Measurements from ENCODE around the gene PISD. TPM values are rescaled to one million over a fixed set of nuclear protein-coding genes. Genes with fewer than 3 reads are reported as not detected.
"Not testable (repeated sequence)": the region's sequence is repeated elsewhere in the genome, so short reads cannot be mapped to it uniquely, and the experiment has no call there.

Gene PISD
- total RNA-seq, 1 donor from 2014 or later, result 18.1 TPM

DNA sequence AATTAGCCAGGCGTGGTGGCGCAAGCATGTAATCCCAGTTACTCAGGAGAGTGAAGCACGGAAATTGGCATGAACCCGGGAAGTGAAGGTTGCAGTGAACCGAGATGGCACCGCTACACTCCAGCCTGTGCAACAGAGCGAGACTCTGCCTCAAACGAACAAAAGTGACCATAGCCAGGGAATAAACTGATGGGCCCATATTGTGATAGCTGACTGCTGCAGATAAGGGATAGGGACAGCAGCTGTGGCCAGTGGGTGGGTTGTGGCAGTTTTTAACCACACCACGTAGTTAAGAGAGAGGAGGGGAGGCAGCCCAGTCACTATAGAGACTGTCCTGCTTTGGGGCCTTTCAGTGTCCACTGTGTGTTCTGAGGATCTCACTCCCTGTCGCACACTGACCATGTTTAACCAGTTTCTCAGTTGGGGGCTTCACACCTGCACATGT, 58.9 kb downstream of the PISD start:
- DNase-seq (ENCODE audit: low spot score), result no peak
- Histone ChIP-seq H3K36me3 (no peaks in the 10 kb centered on the region), H3K27ac (no peak overlapping the region), H3K27me3 (no peaks in the 10 kb centered on the region), H3K9me3 (ENCODE audit: low read depth) (no peaks in the 10 kb centered on the region), H3K79me2 (ENCODE audit: low read depth) (no peaks in the 10 kb centered on the region), H3F3A (ENCODE audit: low read depth) (no peaks in the 10 kb centered on the region), H3K4me3 (no peak overlapping the region), H4K20me1 (ENCODE audit: low read depth) (no peaks in the 10 kb centered on the region), H3K4me1 (no peaks in the 10 kb centered on the region), H3K9ac (no peak overlapping the region), H2AFZ (replicated peaks) (no peak overlapping the region), H3K4me2 (no peak overlapping the region)
- Mint-ChIP-seq H3K27ac (no peak overlapping the region), H3K36me3 (peaks cover 6% of the 10 kb centered on the region), H3K4me1 (peaks cover 5% of the 10 kb centered on the region), H3K4me3 (no peak overlapping the region), H3K27me3 (ENCODE audit: insufficient read depth, low read depth) (peaks cover 2% of the 10 kb centered on the region), H3K9me3 (no peaks in the 10 kb centered on the region)
- no peak for TF ChIP-seq EZH2 (IDR thresholded peaks at IDR 0.05)
- TF ChIP-seq EZH2phosphoT487 (IDR thresholded peaks at IDR 0.05), result no peak
- TF ChIP-seq, protein P1, sequence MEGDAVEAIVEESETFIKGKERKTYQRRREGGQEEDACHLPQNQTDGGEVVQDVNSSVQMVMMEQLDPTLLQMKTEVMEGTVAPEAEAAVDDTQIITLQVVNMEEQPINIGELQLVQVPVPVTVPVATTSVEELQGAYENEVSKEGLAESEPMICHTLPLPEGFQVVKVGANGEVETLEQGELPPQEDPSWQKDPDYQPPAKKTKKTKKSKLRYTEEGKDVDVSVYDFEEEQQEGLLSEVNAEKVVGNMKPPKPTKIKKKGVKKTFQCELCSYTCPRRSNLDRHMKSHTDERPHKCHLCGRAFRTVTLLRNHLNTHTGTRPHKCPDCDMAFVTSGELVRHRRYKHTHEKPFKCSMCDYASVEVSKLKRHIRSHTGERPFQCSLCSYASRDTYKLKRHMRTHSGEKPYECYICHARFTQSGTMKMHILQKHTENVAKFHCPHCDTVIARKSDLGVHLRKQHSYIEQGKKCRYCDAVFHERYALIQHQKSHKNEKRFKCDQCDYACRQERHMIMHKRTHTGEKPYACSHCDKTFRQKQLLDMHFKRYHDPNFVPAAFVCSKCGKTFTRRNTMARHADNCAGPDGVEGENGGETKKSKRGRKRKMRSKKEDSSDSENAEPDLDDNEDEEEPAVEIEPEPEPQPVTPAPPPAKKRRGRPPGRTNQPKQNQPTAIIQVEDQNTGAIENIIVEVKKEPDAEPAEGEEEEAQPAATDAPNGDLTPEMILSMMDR (IDR thresholded peaks at IDR 0.05), result no peak

DNA sequence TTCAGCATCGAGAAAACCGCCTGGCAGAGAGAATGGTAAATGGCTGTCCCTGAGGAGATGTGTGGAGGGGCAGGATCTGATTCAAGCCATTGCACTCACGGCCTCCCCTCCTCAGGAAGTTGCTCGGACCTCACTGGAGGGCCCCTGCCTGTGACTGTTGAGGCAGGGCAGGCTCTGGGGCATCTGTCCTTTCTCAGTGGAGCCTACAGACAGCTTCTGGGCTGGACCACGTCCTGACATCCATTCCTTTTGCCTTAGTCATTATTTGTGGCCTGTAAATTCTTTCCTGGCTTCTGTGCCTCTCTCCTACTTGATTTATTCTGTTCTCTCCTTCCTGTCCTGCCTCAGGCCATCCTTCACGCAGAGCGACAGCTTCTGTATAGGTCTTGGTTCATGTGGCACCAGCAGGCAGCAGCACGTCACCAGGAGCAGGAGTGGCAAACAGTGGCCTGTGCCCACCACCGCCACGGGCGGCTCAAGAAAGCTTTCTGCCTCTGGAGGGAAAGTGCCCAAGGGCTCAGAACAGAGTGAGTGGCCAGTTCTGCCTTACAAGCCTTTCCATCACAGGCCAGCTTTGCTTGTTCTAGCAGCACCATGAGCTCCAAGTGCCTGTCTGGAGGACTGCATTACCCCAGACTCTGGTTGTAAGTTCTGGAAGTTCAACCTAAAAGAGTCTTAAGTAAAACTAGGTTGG, 59.6 kb downstream of the PISD start:
- H3K79me2 ChIP-seq (ENCODE audit: low read depth), result no peaks in the 10 kb centered on the region
- H3K4me3 Mint-ChIP-seq, result no peak overlapping the region
- no peak overlapping the region for H2AFZ ChIP-seq (replicated peaks)
- DNase-seq (ENCODE audit: low spot score), result no peak
- H3K4me3 ChIP-seq, result no peak overlapping the region
- no peaks in the 10 kb centered on the region for H3K9me3 ChIP-seq (ENCODE audit: low read depth)
- no peaks in the 10 kb centered on the region for H3K36me3 ChIP-seq
- H4K20me1 ChIP-seq (ENCODE audit: low read depth), result no peaks in the 10 kb centered on the region
- H3K36me3 Mint-ChIP-seq, result peaks cover 6% of the 10 kb centered on the region
- no peak overlapping the region for H3K9ac ChIP-seq
- no peaks in the 10 kb centered on the region for H3K27me3 ChIP-seq
- H3K27ac Mint-ChIP-seq, result no peak overlapping the region
- no peak overlapping the region for H3K27ac ChIP-seq
- peaks cover 2% of the 10 kb centered on the region for H3K27me3 Mint-ChIP-seq (ENCODE audit: insufficient read depth, low read depth)
- no peak overlapping the region for H3K4me2 ChIP-seq
- H3K9me3 Mint-ChIP-seq, result no peaks in the 10 kb centered on the region
- no peaks in the 10 kb centered on the region for H3K4me1 ChIP-seq
- peaks cover 5% of the 10 kb centered on the region for H3K4me1 Mint-ChIP-seq
- H3F3A ChIP-seq (ENCODE audit: low read depth), result no peaks in the 10 kb centered on the region
- no peak for TF ChIP-seq EZH2 (IDR thresholded peaks at IDR 0.05)
- TF ChIP-seq, protein P1 (IDR thresholded peaks at IDR 0.05), result no peak
- TF ChIP-seq EZH2phosphoT487 (IDR thresholded peaks at IDR 0.05), result no peak

DNA sequence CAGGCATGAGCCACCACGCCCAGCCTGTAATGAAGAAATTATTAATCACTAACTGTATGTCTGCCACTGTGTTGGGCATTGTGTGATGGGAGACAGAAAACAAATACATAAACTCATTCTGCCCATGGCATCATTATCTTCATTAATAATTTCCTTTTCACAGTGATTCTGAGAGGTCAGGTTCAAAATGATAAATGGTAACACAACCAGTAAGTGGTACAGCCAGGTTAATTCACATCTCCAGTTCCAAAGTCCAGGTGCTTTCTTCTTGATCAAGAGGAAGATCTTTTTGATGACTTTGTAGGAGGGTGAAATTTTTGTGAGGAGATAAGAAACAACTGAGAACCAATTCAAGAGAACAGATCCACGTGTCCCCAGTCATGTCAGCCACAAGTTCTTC, 66.7 kb downstream of the PISD start:
- H3K4me1 ChIP-seq, result no peaks in the 10 kb centered on the region
- no peak for DNase-seq (ENCODE audit: low spot score)
- H4K20me1 ChIP-seq (ENCODE audit: low read depth), result no peaks in the 10 kb centered on the region
- H3K9me3 ChIP-seq (ENCODE audit: low read depth), result no peaks in the 10 kb centered on the region
- no peaks in the 10 kb centered on the region for H3K79me2 ChIP-seq (ENCODE audit: low read depth)
- peaks cover 3% of the 10 kb centered on the region for H3K36me3 Mint-ChIP-seq
- no peak overlapping the region for H2AFZ ChIP-seq (replicated peaks)
- H3K4me1 Mint-ChIP-seq, result peaks cover 2% of the 10 kb centered on the region
- H3K9me3 Mint-ChIP-seq, result peaks cover 7% of the 10 kb centered on the region
- no peaks in the 10 kb centered on the region for H3K36me3 ChIP-seq
- no peak overlapping the region for H3K4me3 ChIP-seq
- no peaks in the 10 kb centered on the region for H3K27me3 ChIP-seq
- H3K27me3 Mint-ChIP-seq (ENCODE audit: insufficient read depth, low read depth), result peaks cover 4% of the 10 kb centered on the region
- H3K4me2 ChIP-seq, result no peak overlapping the region
- TF ChIP-seq EZH2 (IDR thresholded peaks at IDR 0.05), result no peak
- TF ChIP-seq, protein P1 (IDR thresholded peaks at IDR 0.05), result no peak
- TF ChIP-seq EZH2phosphoT487 (IDR thresholded peaks at IDR 0.05), result no peak
- no peaks in the 10 kb centered on the region for H3F3A ChIP-seq (ENCODE audit: low read depth)
- no peak overlapping the region for H3K27ac Mint-ChIP-seq
- H3K27ac ChIP-seq, result no peak overlapping the region
- H3K9ac ChIP-seq, result no peak overlapping the region
- H3K4me3 Mint-ChIP-seq, result no peak overlapping the region

DNA sequence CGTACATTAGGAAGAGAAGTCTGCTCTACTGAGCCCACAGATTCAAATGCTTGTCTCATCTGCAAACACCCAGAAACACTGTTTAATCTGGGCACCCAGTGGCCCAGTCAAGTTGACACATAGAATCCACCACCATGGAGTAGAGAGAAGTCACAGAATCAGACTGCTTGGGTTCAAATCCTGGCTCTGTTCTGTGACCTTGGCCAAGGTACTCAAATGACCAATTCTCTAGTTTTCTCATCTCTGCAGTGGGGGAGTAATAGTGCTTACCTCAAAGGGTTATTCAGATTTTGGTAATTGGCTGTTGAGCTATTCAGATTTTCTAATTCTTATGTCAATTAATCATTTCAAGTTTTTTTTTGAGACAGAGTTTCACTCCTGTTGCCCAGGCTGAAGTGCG, 71.9 kb downstream of the PISD start:
- DNase-seq (ENCODE audit: low spot score); H2AFZ ChIP-seq (replicated peaks); H3F3A ChIP-seq (ENCODE audit: low read depth); H3K9ac ChIP-seq; H3K4me1 ChIP-seq; H3K9me3 Mint-ChIP-seq; H3K9me3 ChIP-seq (ENCODE audit: low read depth); H3K4me3 Mint-ChIP-seq; H3K27ac ChIP-seq; H3K27me3 ChIP-seq; H3K36me3 ChIP-seq; H4K20me1 ChIP-seq (ENCODE audit: low read depth); H3K4me1 Mint-ChIP-seq; H3K27me3 Mint-ChIP-seq (ENCODE audit: insufficient read depth, low read depth); H3K4me2 ChIP-seq; H3K4me3 ChIP-seq; H3K27ac Mint-ChIP-seq; H3K79me2 ChIP-seq (ENCODE audit: low read depth): not testable (repeated sequence)
- peaks cover 32% of the 10 kb centered on the region for H3K36me3 Mint-ChIP-seq

Data from neural progenitor cell (in vitro differentiated cells).